ENCODE measurements around the gene ZNF219. TPM values are rescaled to one million over a fixed set of nuclear protein-coding genes. Genes with fewer than 3 reads are reported as not detected.
A peak's percentile ranks its signal among the peaks of the same experiment; 100 is the strongest.

ZNF219 gene
- total RNA-seq, 2 donors from 2014 or later, result 43.4 to 59.6 TPM

DNA sequence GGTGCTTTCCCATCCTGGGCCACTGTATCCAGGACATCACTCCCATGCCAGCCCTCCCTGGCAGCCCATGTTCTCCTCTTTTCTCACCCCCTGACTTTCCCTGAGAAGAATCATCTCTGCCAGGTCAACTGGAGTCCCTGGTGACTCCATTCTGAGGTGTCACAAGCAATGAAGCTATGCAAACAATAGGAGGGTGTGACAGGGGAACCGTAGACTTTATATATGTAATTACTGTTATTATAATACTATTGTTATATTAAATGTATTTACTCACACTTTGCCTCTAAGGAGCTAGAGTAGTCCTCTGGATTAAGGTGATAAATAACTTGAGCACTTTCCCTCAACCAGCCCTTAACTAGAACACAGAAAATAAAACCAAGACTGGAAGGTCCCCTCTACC is 9.2 kb downstream of the ZNF219 start:
- Histone ChIP-seq H3K4me1 (ENCODE audit: control insufficient read depth, insufficient read depth, low read length) (peaks cover 12% of the 10 kb centered on the region), H3K36me3 (ENCODE audit: control insufficient read depth, insufficient read depth, low read length) (peaks cover 80% of the 10 kb centered on the region), H3K9ac (ENCODE audit: extremely low read depth, low read length, poor library complexity, severe bottlenecking) (no peak overlapping the region), H3K4me3 (ENCODE audit: low read length) (no peak overlapping the region), H3K9me3 (ENCODE audit: control insufficient read depth, low read length) (no peaks in the 10 kb centered on the region), H3K27ac (ENCODE audit: low read depth, low read length) (no peak overlapping the region), H3K27me3 (ENCODE audit: control insufficient read depth, insufficient read depth, low read length, poor library complexity, severe bottlenecking) (no peaks in the 10 kb centered on the region)
- H3K27me3 Mint-ChIP-seq (ENCODE audit: insufficient read depth), result peaks cover 9% of the 10 kb centered on the region
- no peaks in the 10 kb centered on the region for H3K9me3 Mint-ChIP-seq
- H3K27ac Mint-ChIP-seq, result no peak overlapping the region
- no CpG with 5 or more reads among the region's 1 CpG for WGBS, 2 experiments (ENCODE audit: insufficient coverage in 1 of 2, insufficient read length in 1 of 2)
- H3K4me1 Mint-ChIP-seq, result peaks cover 15% of the 10 kb centered on the region
- H3K4me3 Mint-ChIP-seq, result no peak overlapping the region
- no peak for DNase-seq
- TF ChIP-seq, protein P1, sequence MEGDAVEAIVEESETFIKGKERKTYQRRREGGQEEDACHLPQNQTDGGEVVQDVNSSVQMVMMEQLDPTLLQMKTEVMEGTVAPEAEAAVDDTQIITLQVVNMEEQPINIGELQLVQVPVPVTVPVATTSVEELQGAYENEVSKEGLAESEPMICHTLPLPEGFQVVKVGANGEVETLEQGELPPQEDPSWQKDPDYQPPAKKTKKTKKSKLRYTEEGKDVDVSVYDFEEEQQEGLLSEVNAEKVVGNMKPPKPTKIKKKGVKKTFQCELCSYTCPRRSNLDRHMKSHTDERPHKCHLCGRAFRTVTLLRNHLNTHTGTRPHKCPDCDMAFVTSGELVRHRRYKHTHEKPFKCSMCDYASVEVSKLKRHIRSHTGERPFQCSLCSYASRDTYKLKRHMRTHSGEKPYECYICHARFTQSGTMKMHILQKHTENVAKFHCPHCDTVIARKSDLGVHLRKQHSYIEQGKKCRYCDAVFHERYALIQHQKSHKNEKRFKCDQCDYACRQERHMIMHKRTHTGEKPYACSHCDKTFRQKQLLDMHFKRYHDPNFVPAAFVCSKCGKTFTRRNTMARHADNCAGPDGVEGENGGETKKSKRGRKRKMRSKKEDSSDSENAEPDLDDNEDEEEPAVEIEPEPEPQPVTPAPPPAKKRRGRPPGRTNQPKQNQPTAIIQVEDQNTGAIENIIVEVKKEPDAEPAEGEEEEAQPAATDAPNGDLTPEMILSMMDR (conservative IDR thresholded peaks at IDR 0.05), result no peak
- H3K36me3 Mint-ChIP-seq (ENCODE audit: low read depth), result peaks cover 68% of the 10 kb centered on the region

DNA sequence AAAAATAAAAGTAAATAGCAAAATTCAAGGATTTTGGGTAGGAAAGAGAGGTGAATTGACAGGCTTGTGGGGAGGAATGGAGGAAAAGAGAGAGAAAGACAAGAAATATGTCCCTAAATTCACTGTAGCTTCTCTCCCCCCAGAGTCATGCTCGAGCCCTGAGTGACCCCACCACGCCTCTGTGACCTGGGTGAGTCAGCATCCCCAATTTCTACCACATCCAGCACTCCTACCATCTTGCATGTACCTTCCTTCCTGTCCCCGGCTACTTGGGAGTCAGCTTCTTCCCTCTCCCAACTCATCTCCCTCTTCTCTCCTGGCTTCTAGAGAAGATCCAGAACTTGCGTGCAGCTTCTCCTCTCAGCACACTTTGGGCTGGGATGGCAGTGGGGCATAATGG is 9.8 kb downstream of the ZNF219 start:
- no peak for DNase-seq
- H3K9me3 Mint-ChIP-seq, result no peaks in the 10 kb centered on the region
- no peak overlapping the region for H3K27ac Mint-ChIP-seq
- peaks cover 71% of the 10 kb centered on the region for H3K36me3 Mint-ChIP-seq (ENCODE audit: low read depth)
- TF ChIP-seq, protein P1 (conservative IDR thresholded peaks at IDR 0.05), result no peak
- Histone ChIP-seq H3K9ac (ENCODE audit: extremely low read depth, low read length, poor library complexity, severe bottlenecking) (no peak overlapping the region), H3K4me3 (ENCODE audit: low read length) (no peak overlapping the region), H3K27me3 (ENCODE audit: control insufficient read depth, insufficient read depth, low read length, poor library complexity, severe bottlenecking) (no peaks in the 10 kb centered on the region), H3K36me3 (ENCODE audit: control insufficient read depth, insufficient read depth, low read length) (peaks cover 86% of the 10 kb centered on the region), H3K27ac (ENCODE audit: low read depth, low read length) (no peak overlapping the region), H3K9me3 (ENCODE audit: control insufficient read depth, low read length) (no peaks in the 10 kb centered on the region), H3K4me1 (ENCODE audit: control insufficient read depth, insufficient read depth, low read length) (peaks cover 10% of the 10 kb centered on the region)
- peaks cover 10% of the 10 kb centered on the region for H3K4me1 Mint-ChIP-seq
- H3K27me3 Mint-ChIP-seq (ENCODE audit: insufficient read depth), result peaks cover 8% of the 10 kb centered on the region
- 96 to 100% methylated on average over 1 to 4 of the region's 4 CpGs for WGBS, 2 experiments (ENCODE audit: insufficient coverage in 1 of 2, insufficient read length in 1 of 2)
- no peak overlapping the region for H3K4me3 Mint-ChIP-seq

DNA sequence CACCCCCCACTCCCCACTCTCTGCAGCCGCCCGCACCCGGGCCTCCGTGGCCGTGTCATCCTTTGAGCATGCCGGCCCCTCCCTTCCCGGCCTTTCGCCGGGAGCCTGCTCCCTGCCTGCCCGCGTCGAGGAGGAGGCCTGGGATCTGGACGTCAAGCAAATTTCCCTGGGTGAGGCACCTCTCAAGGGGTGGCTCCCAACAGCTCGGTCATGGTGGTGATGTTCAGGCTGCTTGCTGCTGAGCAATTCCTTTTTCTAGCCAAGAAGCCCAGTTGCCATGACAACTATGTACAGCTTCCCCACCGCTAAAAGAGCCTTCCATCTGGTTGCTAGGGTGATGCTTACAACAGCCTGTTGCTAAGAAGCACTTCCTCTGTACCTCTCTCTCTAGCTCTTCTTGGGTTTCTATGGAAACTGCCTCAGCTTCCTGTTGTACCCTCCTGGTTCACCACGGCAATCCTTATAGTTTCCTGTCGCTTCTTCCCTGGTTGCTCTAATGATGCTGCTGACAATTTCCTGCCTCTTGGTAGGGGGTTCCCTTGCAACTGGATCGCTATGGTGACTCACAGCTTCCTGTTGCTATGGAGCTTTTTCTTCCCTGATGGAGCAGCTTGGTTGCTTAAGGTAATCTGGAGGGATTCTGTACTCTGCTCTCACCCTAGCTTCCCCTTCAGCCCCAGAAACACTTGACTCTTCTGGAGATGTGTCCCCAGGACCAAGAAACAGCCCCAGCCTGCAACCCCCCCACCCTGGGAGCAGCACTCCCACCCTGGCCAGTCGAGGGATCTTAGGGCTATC is 11.0 kb downstream of the ZNF219 start:
- H3K4me1 ChIP-seq (ENCODE audit: control insufficient read depth, insufficient read depth, low read length), result no peaks in the 10 kb centered on the region
- no peak overlapping the region for H3K27ac Mint-ChIP-seq
- TF ChIP-seq, protein P1 (conservative IDR thresholded peaks at IDR 0.05), result no peak
- no peaks in the 10 kb centered on the region for H3K4me1 Mint-ChIP-seq
- DNase-seq, result peak; percentile 84
- H3K36me3 Mint-ChIP-seq (ENCODE audit: low read depth), result peaks cover 71% of the 10 kb centered on the region
- peaks cover 87% of the 10 kb centered on the region for H3K36me3 ChIP-seq (ENCODE audit: control insufficient read depth, insufficient read depth, low read length)
- H3K27me3 Mint-ChIP-seq (ENCODE audit: insufficient read depth), result no peaks in the 10 kb centered on the region
- no peak overlapping the region for H3K4me3 Mint-ChIP-seq
- no peaks in the 10 kb centered on the region for H3K27me3 ChIP-seq (ENCODE audit: control insufficient read depth, insufficient read depth, low read length, poor library complexity, severe bottlenecking)
- no peaks in the 10 kb centered on the region for H3K9me3 Mint-ChIP-seq
- WGBS, 2 experiments (ENCODE audit: insufficient coverage in 1 of 2, insufficient read length in 1 of 2), result 69 to 83% methylated on average over 12 to 19 of the region's 19 CpGs
- no peak overlapping the region for H3K9ac ChIP-seq (ENCODE audit: extremely low read depth, low read length, poor library complexity, severe bottlenecking)
- no peak overlapping the region for H3K4me3 ChIP-seq (ENCODE audit: low read length)
- H3K27ac ChIP-seq (ENCODE audit: low read depth, low read length), result peak overlapping the region; percentile 78
- no peaks in the 10 kb centered on the region for H3K9me3 ChIP-seq (ENCODE audit: control insufficient read depth, low read length)

Measured in endodermal cell (in vitro differentiated cells).